ENCODE measurements around the gene EMC8.

DNA sequence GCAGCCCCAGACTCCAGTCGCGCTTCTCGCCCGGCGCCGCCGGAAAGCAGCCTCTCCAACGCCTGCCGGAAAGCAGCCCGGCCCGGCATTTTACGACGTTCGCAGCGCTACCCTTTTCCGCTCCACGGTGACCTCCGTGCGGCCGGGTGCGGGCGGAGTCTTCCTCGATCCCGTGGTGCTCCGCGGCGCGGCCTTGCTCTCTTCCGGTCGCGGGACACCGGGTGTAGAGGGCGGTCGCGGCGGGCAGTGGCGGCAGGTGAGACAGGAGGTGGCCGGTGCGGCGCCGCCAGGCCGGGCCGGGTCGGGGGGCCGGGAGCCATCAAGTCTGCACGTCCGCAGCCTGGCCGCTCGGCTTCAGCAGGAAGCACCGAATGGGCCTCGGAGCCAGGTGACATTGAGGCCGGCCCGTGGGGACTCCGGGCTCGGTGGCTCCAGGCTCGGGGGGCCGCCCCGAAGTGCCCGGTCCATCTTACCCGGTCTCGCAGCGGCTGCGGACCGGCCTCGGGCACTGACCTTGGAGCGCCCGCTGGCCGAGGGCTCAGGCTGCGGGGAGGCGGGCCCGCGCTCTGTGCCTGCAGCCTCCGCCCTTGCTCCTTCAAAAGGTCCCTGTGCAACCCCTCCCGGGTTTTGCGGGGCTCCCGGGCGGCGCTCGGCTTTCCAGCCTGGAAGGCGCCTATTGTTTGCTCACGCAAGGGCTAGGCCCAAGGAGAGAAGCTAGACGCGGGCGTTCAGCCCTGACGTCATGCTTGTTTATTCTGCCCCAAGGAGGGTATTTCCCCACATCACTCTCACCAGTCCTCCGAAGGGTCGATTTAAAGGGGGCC is at the start of gene EMC8, which contains the start of gene COX4I1:
- peak; percentile 71 for TF ChIP-seq POLR2AphosphoS5 (IDR thresholded peaks at IDR 0.05; ENCODE audit: borderline replicate concordance, low read depth, low read length)
- TF ChIP-seq EZH2 (IDR thresholded peaks at IDR 0.05), result no peak
- no peak for TF ChIP-seq FOXP2 (optimal IDR thresholded peaks at IDR 0.05; ENCODE audit: control extremely low read depth, extremely low read length, insufficient read depth)

Data from SK-N-MC (cell line).